Erythroblast (primary cell): ENCODE results near the gene MUC2.

Source experiments
- DNase-seq, 2 experiments: peaks; one replicate each; lab custom pipeline; 2025; lab: John Stamatoyannopoulos, UW
- GATA1 ChIP-seq: IDR thresholded peaks from 2 replicates; pipeline ENCODE4 v1.6.1; 2011; ENCODE audit warnings: low read depth, mild to moderate bottlenecking, control low read depth, low read length, moderate library complexity
- POLR2A ChIP-seq: IDR thresholded peaks from 2 replicates; pipeline ENCODE4 v1.6.1; 2011; ENCODE audit warnings: mild to moderate bottlenecking, low read length

MUC2 gene

GRCh38 chr11:1121813-1122663, 47.4 kb downstream of the MUC2 start:
- no peak for DNase-seq
- TF ChIP-seq GATA1 = no peak
- no peak for TF ChIP-seq POLR2A

GRCh38 chr11:1122664-1123002, 48.0 kb downstream of the MUC2 start:
- DNase-seq = no peak
- TF ChIP-seq POLR2A = no peak

GRCh38 chr11:1123970-1124369, 49.3 kb downstream of the MUC2 start:
- no peak for DNase-seq
- TF ChIP-seq POLR2A (no peak), GATA1 (no peak)
